BLaER1 (cell line): Measurements from ENCODE around the gene SUMF1.

Experiments used
- H3K27ac ChIP-seq: shearing (Covaris generic); formaldehyde crosslinking; 2 replicates; pipeline ENCODE4 v1.8.1; 2022
- H3K27me3 ChIP-seq: shearing (Covaris generic); formaldehyde crosslinking; 2 replicates; pipeline ENCODE4 v1.8.1; 2022
- H3K36me3 ChIP-seq: shearing (Covaris generic); formaldehyde crosslinking; 2 replicates; pipeline ENCODE4 v1.8.1; 2022
- H3K4me1 ChIP-seq: shearing (Covaris generic); formaldehyde crosslinking; 2 replicates; pipeline ENCODE4 v1.8.1; 2022
- H3K4me2 ChIP-seq: shearing (Covaris generic); formaldehyde crosslinking; 2 replicates; pipeline ENCODE4 v1.8.1; 2022
- H3K4me3 ChIP-seq: shearing (Covaris generic); formaldehyde crosslinking; 2 replicates; pipeline ENCODE4 v1.8.1; 2022
- H3K9ac ChIP-seq: shearing (Covaris generic); formaldehyde crosslinking; 2 replicates; pipeline ENCODE4 v1.8.1; 2022
- H3K9me3 ChIP-seq: shearing (Covaris generic); formaldehyde crosslinking; 2 replicates; pipeline ENCODE4 v1.8.1; 2022
- H4K20me1 ChIP-seq: shearing (Covaris generic); formaldehyde crosslinking; 2 replicates; pipeline ENCODE4 v1.8.1; 2022
- Cebpa-rat ChIP-seq: shearing (Covaris generic); IDR thresholded peaks from 2 replicates; pipeline ENCODE4 v1.8.1; 2022

Gene SUMF1

GRCh38 chr3:4375911-4376310 is 91.2 kb downstream of the SUMF1 start:
- no peak overlapping the region for H3K4me3 ChIP-seq
- no peaks in the 10 kb centered on the region for H4K20me1 ChIP-seq
- TF ChIP-seq Cebpa-rat = no peak
- no peak overlapping the region for H3K27ac ChIP-seq
- peaks cover 19% of the 10 kb centered on the region for H3K9me3 ChIP-seq
- peaks cover 11% of the 10 kb centered on the region; the same call in 1 of the 2 replicates for H3K36me3 ChIP-seq
- no peaks in the 10 kb centered on the region for H3K4me1 ChIP-seq
- H3K4me2 ChIP-seq = no peak overlapping the region
- H3K27me3 ChIP-seq = no peaks in the 10 kb centered on the region
- no peak overlapping the region for H3K9ac ChIP-seq

GRCh38 chr3:4373669-4374068 is 93.4 kb downstream of the SUMF1 start:
- no peaks in the 10 kb centered on the region for H3K4me1 ChIP-seq
- peaks cover 22% of the 10 kb centered on the region for H3K9me3 ChIP-seq
- H3K36me3 ChIP-seq = peaks cover 22% of the 10 kb centered on the region; the same call in 1 of the 2 replicates
- TF ChIP-seq Cebpa-rat = no peak
- no peak overlapping the region for H3K9ac ChIP-seq
- no peak overlapping the region for H3K4me3 ChIP-seq
- no peak overlapping the region for H3K27ac ChIP-seq
- no peak overlapping the region for H3K4me2 ChIP-seq
- no peaks in the 10 kb centered on the region for H4K20me1 ChIP-seq
- no peaks in the 10 kb centered on the region for H3K27me3 ChIP-seq

- Histone ChIP-seq H3K4me1 (no peaks in the 10 kb centered on the region), H3K27ac (no peak overlapping the region), H3K36me3 (peaks cover 8% of the 10 kb centered on the region), H3K4me3 (no peak overlapping the region), H4K20me1 (no peaks in the 10 kb centered on the region), H3K27me3 (no peaks in the 10 kb centered on the region), H3K4me2 (no peak overlapping the region), H3K9me3 (no peaks in the 10 kb centered on the region), H3K9ac (no peak overlapping the region)
- TF ChIP-seq Cebpa-rat = no peak
Observed at GRCh38 chr3:4362523-4362922, 104.5 kb downstream of the SUMF1 start.

- no peaks in the 10 kb centered on the region for H4K20me1 ChIP-seq
- no peak overlapping the region for H3K9ac ChIP-seq
- H3K27ac ChIP-seq = no peak overlapping the region
- no peak overlapping the region for H3K4me3 ChIP-seq
- H3K4me2 ChIP-seq = no peak overlapping the region
- H3K4me1 ChIP-seq = no peaks in the 10 kb centered on the region
- H3K9me3 ChIP-seq = no peaks in the 10 kb centered on the region
- TF ChIP-seq Cebpa-rat = no peak
- H3K36me3 ChIP-seq = peaks cover 8% of the 10 kb centered on the region
- H3K27me3 ChIP-seq = no peaks in the 10 kb centered on the region
Observed at GRCh38 chr3:4360817-4361216, 106.3 kb downstream of the SUMF1 start.

GRCh38 chr3:4359805-4360502 is 107.1 kb downstream of the SUMF1 start:
- Histone ChIP-seq H3K9ac (no peak overlapping the region), H3K27ac (no peak overlapping the region), H4K20me1 (no peaks in the 10 kb centered on the region), H3K4me2 (no peak overlapping the region), H3K36me3 (peaks cover 8% of the 10 kb centered on the region), H3K27me3 (no peaks in the 10 kb centered on the region), H3K4me3 (no peak overlapping the region), H3K4me1 (no peaks in the 10 kb centered on the region), H3K9me3 (no peaks in the 10 kb centered on the region)
- TF ChIP-seq Cebpa-rat = no peak

GRCh38 chr3:4358273-4358672 is 108.8 kb downstream of the SUMF1 start:
- Histone ChIP-seq H3K4me1 (no peaks in the 10 kb centered on the region), H3K9me3 (no peaks in the 10 kb centered on the region), H3K4me2 (no peak overlapping the region), H3K4me3 (no peak overlapping the region), H3K27me3 (no peaks in the 10 kb centered on the region), H3K36me3 (peaks cover 8% of the 10 kb centered on the region), H4K20me1 (no peaks in the 10 kb centered on the region), H3K9ac (no peak overlapping the region), H3K27ac (no peak overlapping the region)
- no peak for TF ChIP-seq Cebpa-rat

- H3K9ac ChIP-seq = no peak overlapping the region
- no peak overlapping the region for H3K4me2 ChIP-seq
- no peak overlapping the region for H3K4me3 ChIP-seq
- H3K27ac ChIP-seq = no peak overlapping the region
- no peaks in the 10 kb centered on the region for H3K9me3 ChIP-seq
- H3K36me3 ChIP-seq = peaks cover 3% of the 10 kb centered on the region
- TF ChIP-seq Cebpa-rat = no peak
- no peaks in the 10 kb centered on the region for H4K20me1 ChIP-seq
- no peaks in the 10 kb centered on the region for H3K4me1 ChIP-seq
- no peaks in the 10 kb centered on the region for H3K27me3 ChIP-seq
Observed at GRCh38 chr3:4356546-4357410, 110.3 kb downstream of the SUMF1 start.

- H3K4me3 ChIP-seq = no peak overlapping the region
- H3K27me3 ChIP-seq = no peaks in the 10 kb centered on the region
- H3K9me3 ChIP-seq = no peaks in the 10 kb centered on the region
- no peak overlapping the region for H3K27ac ChIP-seq
- H3K36me3 ChIP-seq = no peaks in the 10 kb centered on the region
- H4K20me1 ChIP-seq = no peaks in the 10 kb centered on the region
- H3K9ac ChIP-seq = no peak overlapping the region
- no peak for TF ChIP-seq Cebpa-rat
- H3K4me1 ChIP-seq = no peaks in the 10 kb centered on the region
- H3K4me2 ChIP-seq = no peak overlapping the region
Observed at GRCh38 chr3:4356220-4356540, 110.9 kb downstream of the SUMF1 start.

- Histone ChIP-seq H3K4me3 (no peak overlapping the region), H3K27me3 (no peaks in the 10 kb centered on the region), H3K36me3 (no peaks in the 10 kb centered on the region), H3K27ac (no peak overlapping the region), H3K4me1 (no peaks in the 10 kb centered on the region), H3K9me3 (no peaks in the 10 kb centered on the region), H3K9ac (no peak overlapping the region), H4K20me1 (no peaks in the 10 kb centered on the region), H3K4me2 (no peak overlapping the region)
- TF ChIP-seq Cebpa-rat = no peak
Observed at GRCh38 chr3:4355401-4356219, 111.5 kb downstream of the SUMF1 start.

- Histone ChIP-seq H3K9ac (no peak overlapping the region), H4K20me1 (no peaks in the 10 kb centered on the region), H3K4me3 (no peak overlapping the region), H3K27ac (no peak overlapping the region), H3K4me2 (no peak overlapping the region), H3K9me3 (0 out of 2 replicates have a peak, but pooled peaks cover 4% of the 10 kb centered on the region), H3K27me3 (no peaks in the 10 kb centered on the region), H3K36me3 (no peaks in the 10 kb centered on the region), H3K4me1 (no peaks in the 10 kb centered on the region)
- TF ChIP-seq Cebpa-rat = no peak
Observed at GRCh38 chr3:4351872-4352271, 115.2 kb downstream of the SUMF1 start.
